Activated naive CD4-positive, alpha-beta T cell treated with anti-CD3 and anti-CD28 coated beads, Interleukin-2, amount 50 U/mL, for 16 hours (primary cell): Measurements from ENCODE around the gene RAMP2.

Experiments
- DNase-seq: peaks from one replicate; pipeline ENCODE4 v3.0.0-alpha.2; 2020

Gene RAMP2

GRCh38 chr17:42796066-42796758, 35.2 kb downstream of the RAMP2 start:
- no peak for DNase-seq

DNA sequence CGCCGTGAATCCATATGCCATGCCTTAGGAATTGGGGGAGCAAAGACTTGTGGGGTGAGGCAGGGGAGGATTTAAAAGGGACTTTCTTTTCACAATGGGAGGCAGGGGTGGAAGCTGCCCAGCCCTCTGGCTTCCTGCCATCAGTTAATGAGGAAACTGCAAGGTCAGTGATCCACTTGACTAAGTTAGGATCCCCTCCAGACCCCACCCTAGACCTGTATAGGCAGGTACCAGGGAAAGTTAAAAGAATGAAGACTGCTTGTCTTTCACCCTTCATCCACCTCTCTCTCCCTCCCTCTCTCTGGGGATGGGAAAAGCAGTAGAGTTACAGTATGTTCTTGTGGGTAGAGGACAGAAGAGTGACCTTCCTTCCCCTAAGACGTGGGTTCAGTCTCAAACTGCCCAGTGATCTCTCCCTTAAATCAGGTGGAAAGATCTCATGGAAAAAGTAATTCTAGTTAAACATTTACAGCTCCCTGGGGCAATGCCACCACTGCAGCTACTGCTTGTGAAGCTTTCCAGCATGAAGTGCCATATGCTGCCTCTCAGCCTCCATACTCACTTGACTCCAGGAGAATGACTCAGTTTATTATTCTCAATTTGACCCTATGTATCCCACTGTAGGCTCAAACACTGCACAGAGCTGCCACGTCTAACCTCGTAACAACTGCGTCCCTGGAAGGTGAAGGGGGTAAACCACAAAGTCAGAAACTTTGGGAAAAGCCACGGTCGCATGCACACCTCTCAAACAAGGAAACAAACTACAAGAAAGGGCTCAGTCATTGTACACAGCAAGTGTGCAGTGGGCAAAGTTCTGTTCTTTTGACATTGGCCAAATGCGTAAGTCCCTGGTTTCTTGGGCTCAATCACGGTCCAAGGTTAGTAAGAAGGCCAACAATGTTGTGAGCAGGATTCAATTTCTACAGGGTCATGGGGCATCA, 36.3 kb downstream of the RAMP2 start:
- DNase-seq: no peak

DNA sequence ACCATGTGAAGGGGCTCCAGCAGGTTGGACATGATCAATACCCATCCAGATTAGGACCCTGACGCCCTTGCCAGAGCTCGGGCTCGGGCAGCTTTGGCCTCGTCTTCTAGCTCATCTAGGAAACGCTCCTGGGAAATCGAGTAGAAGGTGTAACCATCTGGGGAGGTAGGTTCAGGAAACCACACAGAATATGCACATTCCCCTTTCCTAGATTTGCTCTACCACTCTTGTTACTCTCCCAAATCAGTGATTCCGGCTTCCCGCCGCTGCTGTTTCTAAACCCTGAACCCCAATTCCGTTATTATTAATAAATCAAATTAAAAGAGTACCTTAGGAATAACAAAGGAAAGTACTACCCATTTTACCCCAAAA, 37.0 kb downstream of the RAMP2 start:
- DNase-seq: no peak

- peak; percentile 82 for DNase-seq
Observed at GRCh38 chr17:42798383-42799380, 37.7 kb downstream of the RAMP2 start, which contains the start of the genes CNTD1 and COA3. CNTD1 (plus strand) TSS chr17:42798861; CDS start chr17:42799068, 207 bp downstream. COA3 (minus strand) TSS chr17:42798704; CDS start chr17:42798681, 23 bp downstream.

DNA sequence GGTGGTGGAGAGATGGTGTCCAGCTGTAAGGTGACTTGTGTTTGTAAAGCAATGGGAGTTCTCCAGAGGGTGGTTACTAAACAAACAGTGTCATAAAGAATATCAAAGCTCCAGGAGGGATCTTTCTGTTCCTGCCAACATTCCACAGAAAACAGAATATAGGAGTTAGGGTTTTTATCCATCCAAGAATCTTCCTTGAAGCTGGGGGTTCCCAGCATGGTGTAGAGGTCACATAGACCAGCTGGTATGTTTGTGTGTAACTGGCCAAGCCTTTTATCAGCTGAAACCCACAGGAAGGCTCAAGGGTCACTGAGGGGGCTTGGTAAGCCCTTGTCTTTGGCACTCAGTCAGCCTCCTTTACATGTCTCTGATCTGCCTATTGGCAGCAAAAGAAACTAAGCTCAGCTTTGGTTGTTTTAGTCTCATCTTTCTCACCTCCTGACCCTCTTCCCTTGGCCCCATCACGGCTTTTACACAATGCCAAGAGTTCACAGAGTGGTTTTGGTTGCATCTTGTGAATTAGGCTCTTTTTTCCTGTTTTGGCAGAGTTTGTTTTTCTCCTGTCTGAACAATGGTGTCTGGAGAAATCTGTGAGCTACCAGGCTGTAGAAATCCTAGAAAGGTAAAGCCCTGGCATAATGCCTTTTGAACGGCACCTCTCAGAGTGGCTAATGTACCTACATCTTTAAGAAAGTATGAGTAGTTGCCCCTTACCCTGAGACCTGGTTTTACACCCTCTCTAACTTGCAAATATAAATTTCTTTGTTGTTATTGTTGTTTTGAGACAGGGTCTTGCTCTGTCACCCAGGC, 42.3 kb downstream of the RAMP2 start:
- no peak for DNase-seq

GRCh38 chr17:42804918-42805367, 43.9 kb downstream of the RAMP2 start:
- DNase-seq: no peak

GRCh38 chr17:42806249-42806648, 45.2 kb downstream of the RAMP2 start:
- no peak for DNase-seq

- no peak for DNase-seq
Observed at GRCh38 chr17:42809250-42809649, 48.2 kb downstream of the RAMP2 start.
